HEK293T (cell line): ENCODE measurements around the gene PAX8.

Experiments used
- CTCF ChIA-PET: fragments of 350-600 bp; formaldehyde crosslinking; extraction: SDS; loops from one replicate; lab custom pipeline; 2021; ENCODE audit warnings: antibody characterized with exemption, inconsistent platforms; lab: Yijun Ruan, JAX
- POLR2A ChIA-PET: fragments of 350-600 bp; formaldehyde crosslinking; extraction: SDS; loops from one replicate; lab custom pipeline; 2020; ENCODE audit warnings: antibody characterized with exemption, inconsistent platforms; lab: Yijun Ruan, JAX
- DNase-seq: peaks from one replicate; pipeline ENCODE4 v3.0.0; 2012; ENCODE audit warnings: mixed read lengths; ENCODE audit errors: extremely low spot score
- ARNT ChIP-seq: fragments of 450-650 bp; IDR thresholded peaks from 2 replicates; pipeline ENCODE4 v1.6.1; 2017; ENCODE audit warnings: mild to moderate bottlenecking
- BHLHE40 ChIP-seq: fragments of 450-650 bp; IDR thresholded peaks from 2 replicates; pipeline ENCODE4 v1.6.1; 2016; ENCODE audit warnings: mild to moderate bottlenecking, moderate library complexity, borderline replicate concordance
- CTBP1 ChIP-seq: fragments of 450-650 bp; IDR thresholded peaks from 2 replicates; pipeline ENCODE4 v1.6.1; 2016; ENCODE audit warnings: borderline replicate concordance
- ELF4 ChIP-seq: fragments of 450-650 bp; IDR thresholded peaks from 2 replicates; pipeline ENCODE4 v1.6.1; 2017; ENCODE audit warnings: antibody characterized with exemption
- FOXA1 ChIP-seq: fragments of 450-650 bp; IDR thresholded peaks from 2 replicates; pipeline ENCODE4 v1.6.1; 2016; ENCODE audit warnings: mild to moderate bottlenecking
- FOXK2 ChIP-seq: fragments of 450-650 bp; IDR thresholded peaks from 2 replicates; pipeline ENCODE4 v1.6.1; 2016; ENCODE audit warnings: mild to moderate bottlenecking
- FOXM1 ChIP-seq: fragments of 450-650 bp; IDR thresholded peaks from 2 replicates; pipeline ENCODE4 v1.6.1; 2017; ENCODE audit warnings: mild to moderate bottlenecking, borderline replicate concordance
- HDGF ChIP-seq: fragments of 450-650 bp; IDR thresholded peaks from 2 replicates; pipeline ENCODE4 v1.6.1; 2017; ENCODE audit warnings: antibody characterized with exemption, borderline replicate concordance
- L3MBTL2 ChIP-seq: fragments of 450-650 bp; conservative IDR thresholded peaks from 2 replicates; pipeline ENCODE4 v1.6.1; 2016; ENCODE audit warnings: mild to moderate bottlenecking
- LEF1 ChIP-seq: fragments of 450-650 bp; IDR thresholded peaks from 2 replicates; pipeline ENCODE4 v1.6.1; 2017; ENCODE audit warnings: mild to moderate bottlenecking, borderline replicate concordance
- NFRKB ChIP-seq: fragments of 450-650 bp; IDR thresholded peaks from 2 replicates; pipeline ENCODE4 v1.6.1; 2016; ENCODE audit warnings: mild to moderate bottlenecking, moderate library complexity
- PKNOX1 ChIP-seq: fragments of 450-650 bp; IDR thresholded peaks from 2 replicates; pipeline ENCODE4 v1.6.1; 2016
- SP1 ChIP-seq: fragments of 450-650 bp; IDR thresholded peaks from 2 replicates; pipeline ENCODE4 v1.6.1; 2017
- SUZ12 ChIP-seq: fragments of 450-650 bp; IDR thresholded peaks from 2 replicates; pipeline ENCODE4 v1.6.1; 2016; ENCODE audit warnings: mild to moderate bottlenecking
- TARDBP ChIP-seq: fragments of 450-650 bp; IDR thresholded peaks from 2 replicates; pipeline ENCODE4 v1.6.1; 2016
- ZNF384 ChIP-seq: fragments of 450-650 bp; IDR thresholded peaks from 2 replicates; pipeline ENCODE4 v1.6.1; 2016

PAX8 gene

GRCh38 chr2:113275556-113276215 lies 3.0 kb downstream of the PAX8 start:
- ChIA-PET CTCF (interaction anchor here (0.6 kb wide), 1 partner anchor 137 kb away, joined by 3 read pairs; no protein-coding TSS in a partner anchor), POLR2A (no interaction called here)
- DNase-seq: no peak
- no peak for TF ChIP-seq BHLHE40
- TF ChIP-seq ZNF384: no peak
- TF ChIP-seq LEF1: no peak
- TF ChIP-seq SP1: no peak
- no peak for TF ChIP-seq SUZ12
- no peak for TF ChIP-seq TARDBP
- TF ChIP-seq PKNOX1: no peak
- TF ChIP-seq ARNT: no peak
- TF ChIP-seq L3MBTL2: no peak
- TF ChIP-seq FOXA1: no peak
- TF ChIP-seq CTBP1: no peak
- no peak for TF ChIP-seq ELF4
- no peak for TF ChIP-seq FOXM1
- TF ChIP-seq NFRKB: no peak
- TF ChIP-seq FOXK2: no peak
- no peak for TF ChIP-seq HDGF

GRCh38 chr2:113274432-113274831 lies 4.3 kb downstream of the PAX8 start:
- ChIA-PET POLR2A (no interaction called here), CTCF (no interaction called here)
- TF ChIP-seq ZNF384 (no peak), FOXM1 (no peak), ELF4 (no peak), BHLHE40 (no peak), CTBP1 (no peak), ARNT (no peak), HDGF (no peak), SP1 (no peak), PKNOX1 (no peak), L3MBTL2 (no peak)

GRCh38 chr2:113273981-113274380 lies 4.7 kb downstream of the PAX8 start:
- ChIA-PET POLR2A (no interaction called here), CTCF (interaction anchor here (0.6 to 1.3 kb wide), 4 partner anchors 9 to 146 kb away, joined by 3 to 4 read pairs (median 4); no protein-coding TSS in a partner anchor)
- TF ChIP-seq FOXA1 (no peak), ARNT (no peak), L3MBTL2 (no peak), LEF1 (no peak), TARDBP (no peak)
- no peak for DNase-seq

More at GRCh38 chr2:113274432-113274831, 4.3 kb downstream of the PAX8 start:
- no peak for DNase-seq

- peak; percentile 70 for DNase-seq
- ChIA-PET POLR2A (interaction anchor here (0.7 to 1.2 kb wide), 2 partner anchors 16 to 19 kb away, joined by 3 to 4 read pairs; no protein-coding TSS in a partner anchor), CTCF (interaction anchor here (0.7 to 1.3 kb wide), 9 partner anchors 9 to 137 kb away, joined by 3 to 5 read pairs (median 3); no protein-coding TSS in a partner anchor)
- TF ChIP-seq ZNF384 (no peak), ELF4 (no peak), BHLHE40 (no peak), PKNOX1 (no peak), ARNT (no peak), FOXM1 (no peak)
Observed at GRCh38 chr2:113273027-113273551, 5.6 kb downstream of the PAX8 start.

- TF ChIP-seq FOXM1 (no peak), ARNT (no peak), LEF1 (no peak), NFRKB (no peak), FOXA1 (no peak), ELF4 (no peak), HDGF (no peak), SUZ12 (no peak), L3MBTL2 (no peak), CTBP1 (no peak)
- ChIA-PET POLR2A (interaction anchor here (1.2 kb wide), 1 partner anchor 16 kb away, joined by 3 read pairs; no protein-coding TSS in a partner anchor), CTCF (interaction anchor here (0.8 to 1.3 kb wide), 7 partner anchors 10 to 136 kb away, joined by 3 to 5 read pairs (median 3); no protein-coding TSS in a partner anchor)
Observed at GRCh38 chr2:113272477-113272876, 6.2 kb downstream of the PAX8 start.

GRCh38 chr2:113268621-113269360 lies 9.9 kb downstream of the PAX8 start:
- CTCF ChIA-PET: no interaction called here
- POLR2A ChIA-PET: no interaction called here
- no peak for TF ChIP-seq LEF1
- no peak for TF ChIP-seq SP1
- no peak for TF ChIP-seq BHLHE40
- TF ChIP-seq ARNT: no peak
- no peak for TF ChIP-seq L3MBTL2
- TF ChIP-seq FOXA1: no peak
- no peak for TF ChIP-seq ZNF384
- no peak for TF ChIP-seq NFRKB
- TF ChIP-seq FOXM1: no peak
- TF ChIP-seq CTBP1: no peak
- TF ChIP-seq HDGF: no peak
- no peak for TF ChIP-seq TARDBP
- no peak for TF ChIP-seq ELF4
- TF ChIP-seq FOXK2: no peak
- no peak for TF ChIP-seq PKNOX1
- TF ChIP-seq SUZ12: no peak
- no peak for DNase-seq

More at GRCh38 chr2:113272477-113272876, 6.2 kb downstream of the PAX8 start:
- DNase-seq: no peak
